Occipital lobe (tissue), 2 donors: ENCODE measurements around the gene CPNE6. TPM values are rescaled to one million over a fixed set of nuclear protein-coding genes. Genes with fewer than 3 reads are reported as not detected.
"Not testable (repeated sequence)": the region's sequence is repeated elsewhere in the genome, so short reads cannot be mapped to it uniquely, and the experiment has no call there.

Experiments used
- DNase-seq: peaks from one replicate; lab custom pipeline; 2025; lab: John Stamatoyannopoulos, UW
- total RNA-seq: library from RNA; depleted of rRNA; stranded (reverse); fragments of >200 nt; gene quantifications from one replicate; pipeline ENCODE4 v1.2.3, GENCODE V29; 2014

Gene CPNE6
- total RNA-seq = 10.8 TPM

DNA sequence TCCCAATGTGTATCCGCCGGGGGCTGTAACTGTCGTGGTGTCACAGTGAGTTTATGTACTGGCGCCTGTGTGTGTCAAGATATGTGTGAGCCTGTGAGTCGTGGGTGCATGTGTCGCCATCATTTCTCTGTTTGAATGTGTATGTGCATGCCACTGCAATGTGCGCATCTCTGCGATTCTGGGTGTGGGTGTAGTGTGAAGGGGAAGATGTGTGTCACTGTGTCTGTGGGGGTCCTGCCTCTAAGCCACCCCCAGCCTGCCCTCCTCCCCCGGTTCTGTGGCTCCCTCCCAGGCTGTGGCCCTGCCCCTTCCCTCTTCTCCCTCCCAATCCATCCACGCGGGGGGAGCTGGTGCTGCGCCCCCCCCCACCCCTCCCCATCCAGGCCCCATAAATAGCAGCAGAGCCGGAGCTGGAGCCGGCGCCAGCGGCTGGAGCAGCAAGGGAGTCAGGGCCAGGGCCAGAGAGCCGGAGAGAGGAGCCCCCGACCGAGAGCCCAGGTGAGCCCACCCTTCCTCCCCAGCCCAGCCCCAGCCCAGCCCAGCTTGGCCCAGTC, at the start of gene CPNE6:
Gene CPNE6, plus strand, starts transcription at position 419 of the 554 bp plus-strand sequence. CDS start 1,375 bp downstream, outside the sequence.
- peak; percentile 45 for DNase-seq

GRCh38 chr14:24024939-24025418, 46.4 kb upstream of the CPNE6 start:
- DNase-seq = not testable (repeated sequence)

DNA sequence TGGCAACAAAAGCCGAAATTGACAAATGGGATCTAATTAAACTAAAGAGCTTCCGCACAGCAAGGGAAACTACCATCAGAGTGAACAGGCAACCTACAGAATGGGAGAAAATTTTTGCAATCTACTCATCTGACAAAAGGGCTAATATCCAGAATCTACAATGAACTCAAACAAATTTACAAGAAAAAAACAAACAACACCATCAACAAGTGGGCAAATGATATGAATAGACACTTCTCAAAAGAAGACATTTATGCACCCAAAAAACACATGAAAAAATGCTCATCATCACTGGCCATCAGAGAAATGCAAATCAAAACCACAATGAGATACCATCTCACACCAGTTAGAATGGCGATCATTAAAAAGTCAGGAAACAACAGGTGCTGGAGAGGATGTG, 41.7 kb upstream of the CPNE6 start:
- DNase-seq = not testable (repeated sequence)

DNA sequence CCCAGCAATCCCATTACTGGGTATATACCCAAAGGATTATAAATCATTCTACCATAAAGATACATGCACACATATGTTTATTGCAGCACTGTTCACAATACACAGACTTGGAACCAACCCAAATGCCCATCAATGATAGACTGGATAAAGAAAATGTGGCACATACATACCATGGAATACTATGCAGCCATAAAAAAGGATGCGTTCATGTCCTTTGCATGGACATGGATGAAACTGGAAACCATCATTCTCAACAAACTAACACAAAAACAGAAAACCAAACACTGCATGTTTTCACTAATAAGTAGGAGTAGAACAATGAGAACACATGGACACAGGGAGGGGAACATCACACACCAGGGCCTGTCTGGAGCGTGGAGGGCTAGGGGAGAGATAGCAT, 40.0 kb upstream of the CPNE6 start:
- not testable (repeated sequence) for DNase-seq

DNA sequence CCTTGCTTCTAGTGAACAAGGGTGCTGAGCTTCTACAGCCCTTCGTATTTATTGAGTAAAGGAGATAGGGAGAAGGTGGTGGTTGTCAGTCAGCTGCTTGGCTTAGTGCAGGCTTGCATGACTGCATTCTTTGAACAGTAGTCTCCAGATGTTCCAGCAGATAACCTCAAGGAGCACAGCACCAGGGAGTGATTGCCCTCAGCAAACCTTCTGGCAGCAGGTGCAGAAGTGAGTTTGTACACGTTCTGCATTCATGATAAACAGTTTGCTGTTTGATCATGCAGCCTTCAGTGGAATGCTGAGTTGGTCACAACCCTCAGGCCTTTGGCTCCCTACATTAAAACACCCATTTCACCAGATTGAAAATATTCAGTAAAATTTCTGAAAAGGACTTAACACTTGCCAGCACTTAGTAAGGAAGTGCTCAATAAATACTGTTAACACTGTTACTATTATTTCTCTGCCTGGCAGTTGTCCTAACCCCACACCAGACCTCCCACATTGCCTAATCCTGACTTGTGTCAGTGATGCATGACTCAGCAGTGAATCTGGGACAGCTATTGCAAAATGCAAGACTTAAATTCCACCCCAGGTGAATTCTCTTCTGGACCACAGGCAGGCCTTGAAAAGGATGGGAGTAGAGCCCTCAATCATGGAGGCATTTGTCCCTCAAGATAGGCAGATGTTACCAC, 38.5 kb upstream of the CPNE6 start:
- DNase-seq = peak; percentile 11

DNA sequence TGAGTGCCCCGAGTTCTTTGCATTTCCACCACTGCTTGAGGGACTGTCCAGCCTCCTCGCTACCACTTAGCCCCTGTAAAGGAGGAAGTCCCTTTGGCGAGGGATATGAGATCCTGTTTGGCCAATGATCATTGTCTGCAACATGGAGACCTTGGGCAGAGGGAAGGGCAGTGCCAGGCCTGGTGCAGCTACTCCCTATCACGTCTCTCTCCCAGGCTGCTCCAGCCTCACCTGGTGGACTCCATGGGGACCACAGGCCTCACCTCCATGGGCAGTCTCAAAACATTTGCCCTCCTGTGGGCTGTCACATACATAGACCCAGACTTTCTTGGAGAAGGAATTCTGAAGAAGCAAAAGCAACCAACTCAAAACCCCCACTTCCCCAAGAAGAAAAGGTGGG, 35.6 kb upstream of the CPNE6 start:
- DNase-seq = not testable (repeated sequence)

- DNase-seq = peak; percentile 62
Measured at GRCh38 chr14:24036169-24036962, 35.0 kb upstream of the CPNE6 start.

DNA sequence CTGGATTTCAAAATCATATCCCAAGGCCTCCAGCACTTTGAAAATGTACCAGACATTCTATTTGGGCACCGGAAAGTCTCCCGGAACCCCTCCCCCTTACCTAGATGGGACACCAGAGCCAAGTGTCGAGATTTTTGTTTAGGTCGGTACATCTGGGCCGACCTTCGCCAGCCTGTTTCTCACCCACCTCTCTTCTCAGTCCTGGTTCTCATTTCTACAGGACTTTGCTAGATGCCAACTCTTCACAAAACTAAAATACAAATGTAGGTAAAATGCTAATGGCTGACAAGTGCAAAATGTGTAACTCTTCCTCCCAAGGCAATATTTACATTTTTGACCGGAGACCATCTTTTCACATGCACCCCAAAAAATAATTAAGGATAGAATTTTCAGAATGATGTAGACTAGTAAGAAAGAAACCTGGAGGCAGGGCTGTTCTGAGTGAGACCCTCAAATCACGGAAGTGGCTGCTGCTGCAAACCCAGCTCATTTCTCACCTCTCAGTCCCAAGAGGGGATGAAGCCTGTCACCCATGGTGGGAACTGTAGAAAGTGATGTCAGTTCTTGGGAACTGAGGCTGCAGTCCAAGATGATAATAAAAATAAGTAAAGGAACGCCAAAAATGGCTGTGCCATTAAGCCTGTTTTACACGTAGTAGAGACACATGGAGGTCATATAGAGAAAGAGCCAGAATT, 34.3 kb upstream of the CPNE6 start:
- DNase-seq = not testable (repeated sequence)

GRCh38 chr14:24037658-24038037, 33.7 kb upstream of the CPNE6 start:
- DNase-seq = no peak

DNA sequence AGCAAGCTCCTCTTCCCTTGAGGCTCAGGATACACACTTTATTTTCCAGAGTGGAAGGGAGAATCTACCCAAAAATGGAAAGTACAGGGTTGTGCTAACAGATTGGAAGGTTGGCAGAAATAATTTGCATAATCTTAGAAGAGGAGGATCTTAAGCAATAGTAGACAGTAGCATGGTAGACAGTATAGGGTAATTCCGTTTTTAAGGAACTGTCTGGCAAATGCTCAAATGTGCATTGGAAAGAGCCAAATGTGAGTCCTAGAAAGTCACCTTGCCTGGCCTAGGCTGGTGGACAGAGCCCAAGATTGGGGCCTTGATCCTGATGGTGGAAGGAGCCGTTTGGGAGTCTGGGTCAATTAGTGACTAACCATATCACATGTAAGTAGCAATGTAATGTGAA, 32.7 kb upstream of the CPNE6 start:
- DNase-seq = no peak

- DNase-seq = no peak
Measured at GRCh38 chr14:24040692-24041091, 30.7 kb upstream of the CPNE6 start.

GRCh38 chr14:24042746-24043145, 28.6 kb upstream of the CPNE6 start:
- no peak for DNase-seq

DNA sequence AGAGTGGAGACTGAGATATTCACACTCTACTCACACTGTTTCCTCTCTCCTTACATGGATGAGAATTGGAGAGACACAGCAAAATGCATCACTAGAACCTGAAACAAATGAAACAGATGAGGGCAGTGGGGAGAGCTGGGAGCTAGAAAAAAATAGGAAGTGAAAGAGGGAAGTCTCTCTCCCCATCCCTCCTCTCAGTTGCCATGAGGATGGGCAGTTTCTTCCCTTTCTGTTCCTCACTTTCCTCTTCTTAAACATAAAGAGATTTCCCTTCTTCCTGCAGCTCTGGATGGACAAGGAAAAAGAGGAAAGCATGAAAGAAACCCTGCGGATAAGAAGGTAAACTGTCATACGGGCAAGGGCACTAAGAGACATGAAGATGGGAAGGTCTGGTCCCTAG, 22.4 kb upstream of the CPNE6 start:
- DNase-seq = not testable (repeated sequence)

DNA sequence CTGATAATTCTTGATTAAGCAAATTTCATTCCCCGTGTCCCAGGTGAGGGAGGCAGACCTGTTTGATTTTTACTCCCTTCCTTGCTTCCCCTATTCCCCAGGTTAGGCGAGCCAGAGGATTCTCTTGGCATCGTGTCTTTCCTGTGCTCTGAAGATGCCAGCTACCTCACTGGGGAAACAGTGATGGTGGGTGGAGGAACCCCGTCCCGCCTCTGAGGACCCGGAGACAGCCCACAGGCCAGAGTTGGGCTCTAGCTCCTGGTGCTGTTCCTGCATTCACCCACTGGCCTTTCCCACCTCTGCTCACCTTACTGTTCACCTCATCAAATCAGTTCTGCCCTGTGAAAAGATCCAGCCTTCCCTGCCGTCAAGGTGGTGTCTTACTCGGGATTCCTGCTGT, 20.6 kb upstream of the CPNE6 start:
- DNase-seq = not testable (repeated sequence)

- DNase-seq = peak; percentile 10
Measured at GRCh38 chr14:24051176-24051788, 20.1 kb upstream of the CPNE6 start.

GRCh38 chr14:24051789-24052655, 19.3 kb upstream of the CPNE6 start, which contains the start of gene CARMIL3:
Gene CARMIL3 (plus strand): TSS chr14:24052009. CDS start chr14:24052154, 145 bp downstream.
- peak; percentile 25 for DNase-seq

- peak; percentile 31 for DNase-seq
Measured at GRCh38 chr14:24052656-24053547, 18.5 kb upstream of the CPNE6 start.

DNA sequence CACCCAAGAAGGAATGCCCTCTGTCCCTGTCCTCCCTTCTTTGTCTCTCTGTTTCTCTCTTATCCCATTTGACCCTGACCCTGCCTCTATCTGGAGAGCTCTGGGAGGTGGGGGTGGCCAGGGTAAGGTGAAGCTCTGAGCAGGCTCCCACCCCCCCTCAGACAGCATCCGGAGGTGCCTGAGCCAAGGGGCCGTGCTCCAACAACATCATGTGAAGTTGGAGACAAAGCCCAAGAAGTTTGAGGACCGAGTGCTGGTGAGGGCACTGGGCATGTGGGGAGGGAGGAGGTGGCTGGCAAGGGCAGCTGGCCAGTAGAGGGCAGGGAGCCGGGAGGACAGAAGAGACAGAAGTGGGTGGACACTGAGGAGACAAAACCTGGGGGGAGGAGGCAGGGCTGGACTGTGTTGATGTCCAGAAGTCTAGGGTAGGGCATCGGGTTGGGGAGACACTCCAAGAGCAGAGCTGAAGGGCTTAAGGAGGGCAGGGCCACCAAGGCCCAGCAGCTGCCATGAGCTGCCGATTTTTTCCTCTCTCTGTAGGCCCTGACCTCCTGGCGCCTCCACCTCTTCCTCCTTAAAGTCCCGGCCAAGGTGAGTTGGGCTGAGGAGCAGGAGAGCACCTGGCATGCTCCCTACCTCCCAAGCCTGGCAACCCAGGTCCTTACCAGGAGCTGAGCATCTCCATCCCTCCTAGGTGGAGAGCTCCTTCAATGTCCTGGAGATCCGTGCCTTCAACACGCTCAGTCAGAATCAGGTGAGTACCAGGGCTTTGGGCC, 17.6 kb upstream of the CPNE6 start:
- DNase-seq = no peak

GRCh38 chr14:24054324-24054641, 17.1 kb upstream of the CPNE6 start:
- DNase-seq = no peak
